Upper lobe of left lung (tissue), 6 donors: Measurements from ENCODE around the gene LCN12. TPM values are rescaled to one million over a fixed set of nuclear protein-coding genes. Genes with fewer than 3 reads are reported as not detected.

ENCODE experiments used
- ATAC-seq, 2 donors: fragments of 200-7000 bp; cut with Tn5 transposase; one replicate each; pipeline ENCODE4 v1.9.1; 2022; ENCODE audit warnings: mild to moderate bottlenecking in 2 of 2, moderate library complexity in 2 of 2; ENCODE audit not compliant: low FRiP score in 2 of 2
- DNase-seq, 2 donors: peaks; one replicate each; pipeline ENCODE4 v3.0.0-alpha.2; 2019 to 2020
- H3K27ac ChIP-seq, 4 donors: fragments of 200-600 bp; sonication (generic); one replicate each; pipeline ENCODE4 v1.5.1; 2016 to 2019
- H3K27me3 ChIP-seq, 4 donors: fragments of 200-600 bp; sonication (generic); one replicate each; pipeline ENCODE4 v1.5.1; 2017 to 2019
- H3K36me3 ChIP-seq, 4 donors: fragments of 200-600 bp; sonication (generic); one replicate each; pipeline ENCODE4 v1.5.1; 2016 to 2019
- H3K4me1 ChIP-seq, 4 donors: fragments of 200-600 bp; sonication (generic); one replicate each; pipeline ENCODE4 v1.5.1; 2018 to 2019
- H3K4me3 ChIP-seq, 4 donors: fragments of 200-600 bp; sonication (generic); one replicate each; pipeline ENCODE4 v1.5.1; 2017 to 2019; ENCODE audit warnings: mild to moderate bottlenecking in 2 of 4, moderate library complexity in 1 of 4
- H3K9me3 ChIP-seq, 4 donors: fragments of 200-600 bp; sonication (generic); one replicate each; pipeline ENCODE4 v1.5.1; 2018 to 2019
- CTCF ChIP-seq, 6 experiments: fragments of 450-650 bp in 4 of 6; fragments of 200-600 bp in 2 of 6; sonication (generic) in 2 of 6; IDR thresholded peaks; one replicate each; pipeline ENCODE4 v1.5.1; 2016 to 2019; ENCODE audit warnings: antibody characterized with exemption in 6 of 6
- EP300 ChIP-seq, 4 donors: sonication (generic); formaldehyde crosslinking; IDR thresholded peaks; one replicate each; pipeline ENCODE4 v1.5.1; 2017; ENCODE audit warnings: antibody characterized with exemption in 4 of 4, control low read depth in 2 of 4
- POLR2A ChIP-seq, 4 donors: fragments of 450-650 bp; IDR thresholded peaks; one replicate each; pipeline ENCODE4 v1.5.1; 2016 to 2017; ENCODE audit warnings: antibody characterized with exemption in 4 of 4, mild to moderate bottlenecking in 2 of 4
- POLR2AphosphoS5 ChIP-seq, 2 donors: sonication (generic); formaldehyde crosslinking; IDR thresholded peaks; one replicate each; pipeline ENCODE4 v1.5.1; 2017; ENCODE audit warnings: antibody characterized with exemption in 2 of 2
- WGBS, 2 donors: methylation state at CpG; one replicate each; pipeline ENCODE4 v1.1.5; 2017 to 2018; 5-methylcytosine and 5-hydroxymethylcytosine counted together
- total RNA-seq, 6 donors: library from RNA; depleted of rRNA in 4 of 6; stranded (reverse); fragments of >200 nt in 4 of 6; gene quantifications; one replicate each; pipeline versions ENCODE4 v1.1.0 to v1.2.1, GENCODE V29; 2016 to 2021
- donor health status: DM: no; HTN: no; CAD: no; lungs with moderate emphysema.
- donor health status: DM: no; HTN: yes; CAD: no; lungs with severe emphysema.

Gene LCN12
- total RNA-seq, 6 donors from 2014 or later, result 0.89 to 5.2 (median 2.3) TPM; not detected in 1

DNA sequence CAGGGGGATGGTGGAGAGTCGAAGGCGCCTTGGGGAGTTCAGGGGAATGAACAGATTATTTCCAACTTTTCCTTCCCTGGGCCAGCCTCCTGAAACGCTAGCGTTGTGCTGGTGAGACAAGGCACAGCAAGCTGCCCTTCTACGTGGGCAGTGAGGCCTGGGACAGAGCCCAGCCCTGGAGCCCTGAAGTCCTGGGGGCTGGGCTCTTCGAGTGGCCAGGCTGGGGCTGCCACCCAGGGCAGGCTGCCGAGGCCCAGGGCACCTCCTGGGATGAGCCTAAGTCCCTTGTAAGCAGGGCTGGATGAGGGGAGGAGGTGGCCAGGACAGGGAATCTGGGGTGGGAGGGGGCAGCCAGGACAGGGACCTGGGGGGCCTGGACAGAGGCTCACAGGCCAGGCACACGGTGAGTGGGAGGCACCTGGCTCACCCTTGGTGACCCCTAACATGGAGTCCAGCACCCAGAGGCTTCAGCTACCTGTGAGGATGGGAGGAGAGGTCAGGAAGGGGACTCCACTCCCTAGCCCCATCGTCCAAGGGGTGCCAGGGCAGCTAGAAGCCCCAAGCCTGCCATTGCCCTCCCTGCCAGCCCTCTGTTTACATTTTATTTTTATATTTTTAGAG is 1.3 kb upstream of the LCN12 start:
- Histone ChIP-seq H3K36me3 (no peaks in the 10 kb centered on the region), H3K27me3 (no peaks in the 10 kb centered on the region), H3K9me3 (no peaks in the 10 kb centered on the region), H3K4me1 (peaks cover 23 to 40% (median 26%) of the 10 kb centered on the region in 4 donors), H3K27ac (peak overlapping the region; percentile 79 to 93 (median 84)), H3K4me3 (peak overlapping the region in 3 of 4 donors; percentile 61 to 85 (median 64))
- 42 to 88% methylated on average over 1 to 7 of the region's 9 CpGs for WGBS, 2 donors
- no peak for TF ChIP-seq POLR2A (IDR thresholded peaks at IDR 0.05)
- no peak for TF ChIP-seq POLR2AphosphoS5 (IDR thresholded peaks at IDR 0.05)
- no peak for TF ChIP-seq CTCF (IDR thresholded peaks at IDR 0.05)
- TF ChIP-seq EP300 (IDR thresholded peaks at IDR 0.05), result no peak
- no peak for ATAC-seq
- DNase-seq, result peak in 1 of 2 donors; percentile 75

GRCh38 chr9:136952321-136952850 is 313 bp downstream of the LCN12 start:
- TF ChIP-seq POLR2A (IDR thresholded peaks at IDR 0.05) (no peak), POLR2AphosphoS5 (IDR thresholded peaks at IDR 0.05) (no peak), EP300 (IDR thresholded peaks at IDR 0.05) (no peak), CTCF (IDR thresholded peaks at IDR 0.05) (no peak)
- H3K4me1 ChIP-seq, result peaks cover 23 to 34% (median 26%) of the 10 kb centered on the region in 4 donors
- no peaks in the 10 kb centered on the region for H3K27me3 ChIP-seq
- no peaks in the 10 kb centered on the region for H3K9me3 ChIP-seq
- WGBS, 2 donors, result 74 to 88% methylated on average over 6 to 14 of the region's 15 CpGs
- ATAC-seq, result no peak
- H3K36me3 ChIP-seq, result no peaks in the 10 kb centered on the region
- no peak overlapping the region for H3K4me3 ChIP-seq
- H3K27ac ChIP-seq, result no peak overlapping the region
- peak in 1 of 2 donors; percentile 72 for DNase-seq

DNA sequence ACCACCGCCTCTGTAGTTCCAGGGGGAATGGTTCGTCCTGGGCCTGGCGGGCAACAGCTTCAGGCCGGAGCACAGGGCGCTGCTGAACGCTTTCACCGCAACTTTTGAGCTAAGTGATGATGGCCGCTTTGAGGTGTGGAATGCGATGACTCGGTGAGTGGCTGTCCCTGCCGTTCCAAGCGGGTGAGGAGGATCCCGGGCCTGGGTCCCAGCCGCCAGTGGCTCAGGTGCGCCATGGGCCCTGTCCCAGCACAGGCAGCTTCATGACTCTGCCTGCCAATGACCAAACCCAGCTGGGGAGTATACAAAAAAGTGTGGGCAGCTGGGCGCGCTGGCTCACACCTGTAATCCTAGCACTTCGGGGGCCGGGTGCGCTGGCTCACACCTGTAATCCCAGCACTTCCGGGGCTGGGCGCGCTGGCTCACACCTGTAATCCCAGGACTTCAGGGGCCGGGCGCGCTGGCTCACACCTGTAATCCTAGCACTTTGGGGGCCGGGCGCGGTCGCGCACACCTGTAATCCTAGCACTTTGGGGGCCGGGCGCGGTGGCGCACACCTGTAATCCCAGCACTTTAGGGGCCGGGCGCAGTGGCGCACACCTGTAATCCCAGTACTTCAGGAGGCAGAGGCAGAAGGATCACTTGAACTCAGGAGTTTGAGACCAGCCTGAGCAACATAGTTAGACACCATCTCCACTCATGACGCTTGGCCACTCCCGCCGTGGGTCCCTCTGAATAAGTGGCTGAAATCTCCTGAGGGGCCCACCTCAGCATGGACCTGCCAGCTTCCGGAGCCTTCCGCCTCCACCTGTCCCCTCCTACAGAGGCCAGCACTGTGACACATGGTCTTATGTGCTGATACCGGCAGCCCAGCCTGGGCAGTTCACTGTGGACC is 1.1 kb downstream of the LCN12 start:
- Histone ChIP-seq H3K4me3 (no peak overlapping the region), H3K4me1 (peaks cover 19 to 26% (median 21%) of the 10 kb centered on the region in 4 donors)
- no peak for ATAC-seq

DNA sequence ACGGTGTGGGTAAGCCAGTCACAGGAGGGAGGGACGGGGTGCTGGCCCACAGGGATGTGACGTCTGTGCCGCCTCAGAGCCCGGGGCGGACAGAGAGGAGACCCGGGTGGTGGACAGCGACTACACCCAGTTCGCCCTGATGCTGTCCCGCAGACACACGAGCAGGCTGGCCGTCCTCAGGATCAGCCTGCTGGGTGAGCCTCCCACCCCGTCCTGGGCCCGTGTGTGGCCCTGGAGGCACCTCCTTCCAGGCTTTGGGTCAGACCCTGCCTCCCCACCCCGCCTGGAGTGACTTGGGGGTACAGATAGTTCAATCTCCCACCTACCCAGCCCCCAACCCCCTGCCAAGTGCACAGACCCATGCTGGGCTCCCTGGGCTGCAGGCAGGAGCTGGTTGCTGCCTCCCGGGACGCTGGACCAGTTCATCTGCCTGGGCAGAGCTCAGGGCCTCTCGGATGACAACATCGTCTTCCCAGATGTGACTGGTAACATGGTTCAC is 1.7 kb downstream of the LCN12 start:
- Histone ChIP-seq H3K36me3 (no peaks in the 10 kb centered on the region), H3K27ac (no peak overlapping the region), H3K27me3 (no peaks in the 10 kb centered on the region), H3K9me3 (no peaks in the 10 kb centered on the region), H3K4me1 (peaks cover 12 to 19% (median 17%) of the 10 kb centered on the region in 4 donors), H3K4me3 (no peak overlapping the region)
- no peak for TF ChIP-seq POLR2A (IDR thresholded peaks at IDR 0.05)
- no peak for TF ChIP-seq EP300 (IDR thresholded peaks at IDR 0.05)
- TF ChIP-seq POLR2AphosphoS5 (IDR thresholded peaks at IDR 0.05), result no peak
- TF ChIP-seq CTCF (IDR thresholded peaks at IDR 0.05), result no peak
- no peak for ATAC-seq
- no peak for DNase-seq
- 89% methylated on average over 19 of the region's 19 CpGs; no CpG with 5 or more reads in 1 of the 2 donors for WGBS, 2 donors

More for the DNA sequence above, 1.1 kb downstream of the LCN12 start:
- H3K9me3 ChIP-seq, result no peaks in the 10 kb centered on the region
- peak in 1 of 2 donors; percentile 78 for DNase-seq
- H3K27ac ChIP-seq, result no peak overlapping the region
- TF ChIP-seq POLR2A (IDR thresholded peaks at IDR 0.05), result no peak
- TF ChIP-seq CTCF (IDR thresholded peaks at IDR 0.05), result no peak
- TF ChIP-seq POLR2AphosphoS5 (IDR thresholded peaks at IDR 0.05), result no peak
- TF ChIP-seq EP300 (IDR thresholded peaks at IDR 0.05), result no peak
- H3K36me3 ChIP-seq, result no peaks in the 10 kb centered on the region
- 90 to 92% methylated on average over 23 to 40 of the region's 44 CpGs for WGBS, 2 donors
- H3K27me3 ChIP-seq, result no peaks in the 10 kb centered on the region
